GM10847 (cell line): ENCODE measurements around the gene RABGAP1L.

ENCODE experiments used
- POLR2A ChIP-seq: IDR thresholded peaks from 2 replicates; pipeline ENCODE4 v1.6.1; 2011; ENCODE audit not compliant: insufficient read length; ENCODE audit errors: extremely low read depth

RABGAP1L gene

DNA sequence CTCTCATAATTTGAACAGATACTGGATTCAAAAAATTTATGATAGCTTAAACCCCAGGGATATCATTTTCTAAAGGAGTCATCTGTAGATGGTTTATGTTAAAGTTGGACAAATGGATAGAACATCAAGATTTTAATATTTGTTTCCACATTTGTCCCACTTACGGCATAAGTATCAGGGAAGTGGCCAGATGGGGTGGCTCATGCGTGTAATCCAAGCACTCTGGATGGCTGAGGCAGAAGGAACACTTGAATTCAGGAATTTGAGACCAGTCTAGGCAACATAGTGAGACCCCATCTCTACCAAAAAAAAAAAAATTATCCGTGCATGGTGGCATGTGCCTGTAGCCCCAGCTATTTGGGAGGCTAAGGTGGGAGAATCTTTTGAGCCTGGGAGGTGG, 517.5 kb downstream of the RABGAP1L start:
- no peak for TF ChIP-seq POLR2A

DNA sequence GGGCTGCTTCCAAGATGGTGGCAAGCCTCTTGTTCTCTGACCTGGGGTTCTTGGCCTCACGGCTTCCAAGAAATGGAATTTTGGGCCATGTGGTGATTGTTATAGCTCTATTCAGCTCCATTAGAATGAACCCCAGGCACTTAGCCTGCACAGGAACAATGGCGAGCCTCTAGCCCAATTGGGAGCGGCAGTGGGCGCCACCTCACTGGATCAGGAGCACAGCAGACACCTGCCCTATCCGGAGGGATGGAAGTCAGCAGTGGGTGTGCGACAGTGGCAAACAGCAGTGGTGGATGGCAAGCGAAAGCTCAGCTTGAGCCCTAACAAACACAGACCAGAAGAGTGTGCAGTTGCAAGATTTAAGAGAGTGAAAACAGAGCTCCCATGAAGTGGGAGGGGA, 519.3 kb downstream of the RABGAP1L start:
- TF ChIP-seq POLR2A: no peak

DNA sequence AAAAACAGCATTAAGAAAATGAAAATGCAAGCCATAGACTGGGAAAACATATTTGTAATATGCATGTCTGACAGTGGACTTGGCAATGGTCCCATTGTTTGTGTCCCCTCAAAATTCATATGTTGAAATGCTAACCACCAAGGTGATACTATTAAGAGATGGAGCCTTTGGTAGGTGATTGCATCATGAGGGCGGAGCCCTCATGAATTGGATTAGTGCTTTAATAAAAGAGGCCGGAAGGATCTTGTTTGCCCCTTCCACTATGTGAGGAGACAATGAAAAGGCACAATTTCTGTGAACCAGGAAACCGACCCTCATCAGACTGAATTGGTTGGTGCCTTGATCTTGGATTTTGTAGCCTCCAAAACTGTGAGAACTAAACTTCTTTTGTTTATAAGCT, 520.8 kb downstream of the RABGAP1L start:
- no peak for TF ChIP-seq POLR2A

DNA sequence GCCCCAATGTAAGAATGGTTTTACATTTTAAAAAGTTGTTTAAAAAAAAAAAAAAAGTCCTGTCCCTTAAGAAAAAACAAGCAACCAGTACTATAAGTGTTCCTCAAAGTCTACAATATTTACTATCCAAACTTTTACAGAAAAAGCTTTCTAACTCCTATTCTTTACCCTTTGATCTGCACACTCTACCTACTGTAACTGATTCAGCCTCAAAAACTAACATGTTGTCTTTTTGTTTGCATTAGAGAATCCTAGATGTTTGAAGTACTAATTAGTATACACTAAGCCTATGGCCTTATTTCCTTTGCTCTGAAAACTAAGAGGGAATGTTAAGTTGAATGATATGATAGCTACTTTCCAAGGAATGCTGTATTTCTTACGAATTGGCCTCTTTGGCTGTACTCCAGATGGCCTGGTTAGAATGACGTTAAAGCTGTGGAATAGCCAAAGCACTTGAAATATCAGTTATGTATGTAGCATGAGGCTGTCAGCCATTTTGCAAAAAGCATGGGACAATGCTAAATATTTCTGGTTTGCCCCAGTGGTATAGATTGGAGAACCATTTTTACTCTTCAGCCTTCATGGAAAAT, 523.2 kb downstream of the RABGAP1L start:
- TF ChIP-seq POLR2A: no peak

DNA sequence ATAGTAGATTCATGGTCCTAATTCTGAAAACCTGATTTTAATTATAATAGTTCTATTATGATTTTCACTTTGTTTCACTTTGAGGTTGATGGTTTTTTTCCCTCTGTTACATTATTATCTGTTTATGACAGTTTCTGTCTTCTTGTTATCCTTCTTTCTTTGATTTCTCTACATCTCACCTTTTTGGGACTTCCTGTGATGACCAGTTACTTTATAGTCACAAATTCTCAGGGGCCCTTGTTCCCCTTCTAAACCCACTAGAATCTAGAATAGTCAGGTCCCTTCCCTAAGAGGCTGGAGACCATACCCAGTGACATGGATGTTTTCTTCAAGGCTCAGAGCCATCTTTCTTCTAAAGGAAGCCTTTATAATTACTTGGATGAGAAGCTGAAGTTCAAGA, 526.9 kb downstream of the RABGAP1L start:
- no peak for TF ChIP-seq POLR2A

DNA sequence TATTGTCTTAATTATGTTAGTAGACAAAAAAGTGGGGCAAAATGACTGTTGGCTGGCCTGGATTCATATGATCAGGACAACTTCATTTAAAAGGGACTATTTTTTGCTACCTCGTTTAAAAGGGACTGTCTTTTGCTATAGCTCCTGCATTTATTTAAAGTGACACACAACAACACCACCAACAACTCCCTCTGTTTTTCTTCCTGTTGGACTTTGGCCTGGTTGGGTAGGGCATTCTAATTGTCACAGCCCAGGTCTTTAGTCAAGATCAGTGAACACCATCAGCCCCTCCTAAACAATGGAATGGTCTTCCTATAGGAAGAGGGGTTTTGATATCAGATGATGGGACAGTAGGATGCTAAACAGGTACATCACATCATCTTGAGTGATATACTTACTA, 530.2 kb downstream of the RABGAP1L start:
- TF ChIP-seq POLR2A: no peak

DNA sequence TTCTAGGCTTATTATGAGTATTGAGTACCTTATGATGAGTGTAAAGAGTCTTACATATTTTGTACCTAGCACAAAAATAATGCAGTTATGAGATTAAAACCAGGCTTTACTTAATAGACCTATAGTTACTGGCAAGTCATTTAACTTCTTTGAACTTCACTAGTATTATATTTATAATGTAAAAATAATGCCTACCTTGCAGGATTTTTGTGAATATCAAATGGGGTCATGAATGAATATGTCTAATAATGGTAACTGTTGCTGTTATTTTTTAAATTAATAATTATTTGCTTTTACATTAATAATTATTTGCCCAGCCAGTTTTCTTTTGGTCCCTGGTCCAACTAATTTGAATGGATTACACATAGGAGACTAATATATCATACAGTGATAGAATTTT, 530.9 kb downstream of the RABGAP1L start:
- no peak for TF ChIP-seq POLR2A

DNA sequence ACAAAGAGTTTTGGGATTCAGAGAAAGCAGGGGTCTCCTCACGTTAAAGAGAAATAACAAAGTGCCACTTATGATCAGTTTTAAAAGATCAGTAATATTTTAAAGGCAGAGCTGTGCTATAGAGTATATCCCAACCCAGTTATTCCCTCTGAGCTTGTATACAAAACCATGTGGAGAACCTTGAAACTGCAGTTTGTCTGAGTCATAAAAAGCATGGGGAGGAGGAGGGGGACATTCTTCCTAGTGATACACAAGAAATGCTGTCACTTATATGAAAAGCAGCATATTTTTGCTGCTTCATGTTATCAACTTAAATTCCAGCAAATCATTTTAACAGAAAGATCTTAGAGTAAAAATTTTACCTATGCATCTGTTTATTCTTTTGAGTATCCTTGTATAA, 533.0 kb downstream of the RABGAP1L start:
- TF ChIP-seq POLR2A: no peak

DNA sequence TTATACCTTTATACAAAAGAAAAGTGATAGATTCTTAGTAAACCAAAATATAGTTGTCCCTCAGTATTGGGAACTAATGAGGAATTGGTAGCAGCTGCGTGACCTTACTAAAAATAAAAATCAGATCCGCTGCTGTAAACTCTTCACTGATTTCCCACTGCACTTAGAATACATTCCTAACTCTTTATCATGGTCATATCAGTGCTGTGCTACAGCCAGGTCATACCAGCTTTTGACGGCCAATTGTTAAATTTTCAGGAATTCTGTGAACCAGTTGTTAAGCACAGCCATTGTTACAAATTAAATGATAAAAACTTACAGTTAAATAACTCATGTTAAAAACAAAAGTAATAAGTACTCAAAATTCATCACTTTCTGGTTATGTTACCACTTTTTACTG, 533.8 kb downstream of the RABGAP1L start:
- TF ChIP-seq POLR2A: no peak

DNA sequence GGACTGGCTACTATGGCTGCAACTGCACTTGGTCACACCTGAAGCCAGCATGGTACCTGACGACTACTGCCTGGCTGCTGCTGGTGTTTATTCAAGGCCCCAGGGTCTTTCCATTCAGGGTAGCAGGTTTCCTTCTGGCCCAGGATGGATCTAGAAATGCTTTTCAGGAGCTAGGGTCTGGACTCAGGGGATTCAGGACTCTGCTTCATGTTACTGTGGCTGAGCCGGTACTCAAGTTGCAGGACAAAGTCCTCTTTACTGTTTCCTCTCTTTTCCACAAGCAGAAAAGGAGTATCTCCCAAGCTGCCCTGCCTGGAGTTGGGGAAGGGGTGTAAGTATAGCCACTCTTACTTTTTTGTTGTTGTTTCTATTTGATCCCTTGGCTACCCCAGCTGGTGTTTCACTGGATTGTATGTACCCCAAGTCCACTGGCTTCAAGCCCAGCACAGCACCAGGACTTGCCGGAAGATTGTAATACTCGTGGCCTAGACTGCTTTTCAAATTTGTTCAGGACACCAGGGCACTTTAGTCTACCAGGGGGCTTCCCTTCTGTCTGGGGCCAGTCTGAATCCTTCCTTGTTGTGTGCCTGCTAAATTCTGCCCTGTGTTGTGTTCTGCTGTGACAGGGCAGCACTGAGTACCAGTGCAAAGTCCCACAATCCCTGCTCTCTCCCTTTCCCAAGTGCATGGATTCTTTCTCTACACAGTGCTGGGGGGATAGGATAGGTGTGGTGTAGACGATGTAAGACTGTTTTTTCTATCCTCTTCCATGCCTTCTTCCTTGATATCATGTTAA, 536.9 kb downstream of the RABGAP1L start:
- TF ChIP-seq POLR2A: no peak

DNA sequence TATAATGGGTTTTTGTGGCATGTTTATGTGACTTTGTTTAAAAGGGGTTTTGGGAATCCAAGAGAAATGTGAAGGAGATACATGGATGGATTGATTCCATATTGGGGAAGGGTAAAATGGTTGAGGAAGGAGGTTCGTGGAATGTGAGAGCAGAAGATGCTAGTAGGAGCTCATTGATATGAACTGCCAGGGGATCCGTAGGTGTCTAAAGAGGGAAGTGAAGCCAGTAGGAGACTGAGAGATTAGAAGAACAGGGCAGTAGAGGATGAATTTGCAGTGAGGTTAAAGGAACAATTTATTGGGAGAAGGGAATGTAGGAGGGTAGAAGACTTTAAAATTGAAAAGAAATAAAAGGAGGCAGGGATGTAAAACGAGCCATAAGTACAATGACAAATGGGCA, 541.0 kb downstream of the RABGAP1L start:
- no peak for TF ChIP-seq POLR2A

DNA sequence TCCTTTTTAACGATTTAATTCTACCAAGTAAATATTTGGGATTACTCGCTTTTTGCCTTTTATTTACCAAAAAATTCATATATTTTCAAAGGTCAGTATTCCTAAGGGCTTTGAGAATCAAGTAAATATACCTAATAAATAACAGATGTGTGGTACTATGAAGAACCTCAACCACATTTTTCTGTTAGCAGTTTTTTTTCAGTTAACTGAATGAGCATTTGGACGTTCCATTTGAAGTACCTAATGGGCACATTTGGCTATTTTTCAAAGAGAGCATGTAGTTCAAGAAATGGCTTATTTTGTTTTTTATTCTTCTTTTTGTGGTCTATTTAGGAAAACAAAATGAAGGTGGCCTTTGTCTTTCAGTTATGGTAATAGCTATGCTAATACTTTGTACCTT, 541.5 kb downstream of the RABGAP1L start:
- no peak for TF ChIP-seq POLR2A

DNA sequence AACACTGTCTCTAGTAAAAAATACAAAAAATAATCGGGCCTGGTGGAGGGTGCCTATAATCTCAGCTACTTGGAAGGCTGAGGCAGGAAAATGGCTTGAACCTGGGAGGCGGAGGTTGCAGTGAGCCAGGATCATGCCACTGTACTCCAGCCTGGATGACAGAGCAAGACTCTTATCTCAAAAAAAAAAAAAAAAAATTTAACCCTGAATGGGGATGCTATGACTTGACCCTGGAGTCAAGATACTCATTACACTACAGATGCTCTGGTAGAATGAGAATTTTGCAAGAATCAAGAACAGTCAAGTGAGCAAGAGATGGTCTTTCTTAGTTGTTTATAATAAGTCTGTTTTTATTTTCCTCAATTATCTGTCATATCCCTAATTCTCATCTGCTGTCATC, 542.2 kb downstream of the RABGAP1L start:
- TF ChIP-seq POLR2A: no peak

DNA sequence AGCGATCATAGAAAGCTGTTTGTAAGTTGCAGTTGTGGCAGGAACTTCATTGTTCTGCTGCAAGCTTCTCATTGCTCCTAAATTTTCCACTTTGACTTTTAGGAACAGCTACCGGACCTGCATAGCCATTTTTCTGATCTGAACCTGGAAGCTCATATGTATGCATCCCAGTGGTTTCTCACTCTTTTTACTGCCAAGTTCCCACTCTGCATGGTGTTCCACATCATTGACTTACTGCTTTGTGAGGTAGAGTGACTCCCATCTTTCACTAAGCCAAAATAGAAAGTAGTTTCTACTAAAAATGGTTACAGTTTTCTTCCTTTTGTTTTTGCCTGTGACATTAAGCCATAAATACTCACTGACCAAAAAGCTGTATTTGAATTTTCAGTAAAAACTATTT, 542.7 kb downstream of the RABGAP1L start:
- TF ChIP-seq POLR2A: no peak

DNA sequence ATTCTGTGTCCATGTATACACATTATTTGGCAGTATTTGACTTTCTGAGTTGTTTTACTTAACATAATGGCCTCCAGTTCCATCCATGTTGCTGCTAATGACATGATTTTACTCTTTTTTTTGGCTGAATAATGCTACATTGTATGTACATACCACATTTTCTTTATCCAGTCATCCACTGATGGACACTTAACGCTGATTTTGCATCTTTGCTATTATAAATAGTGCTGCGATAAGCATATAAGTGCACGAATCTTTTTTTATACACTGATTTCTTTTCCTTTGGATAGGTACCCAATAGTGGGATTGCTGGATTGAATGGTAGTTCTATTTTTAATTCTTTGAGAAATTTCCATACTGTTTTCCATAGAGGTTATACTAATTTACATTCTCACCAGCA, 544.0 kb downstream of the RABGAP1L start:
- TF ChIP-seq POLR2A: no peak

DNA sequence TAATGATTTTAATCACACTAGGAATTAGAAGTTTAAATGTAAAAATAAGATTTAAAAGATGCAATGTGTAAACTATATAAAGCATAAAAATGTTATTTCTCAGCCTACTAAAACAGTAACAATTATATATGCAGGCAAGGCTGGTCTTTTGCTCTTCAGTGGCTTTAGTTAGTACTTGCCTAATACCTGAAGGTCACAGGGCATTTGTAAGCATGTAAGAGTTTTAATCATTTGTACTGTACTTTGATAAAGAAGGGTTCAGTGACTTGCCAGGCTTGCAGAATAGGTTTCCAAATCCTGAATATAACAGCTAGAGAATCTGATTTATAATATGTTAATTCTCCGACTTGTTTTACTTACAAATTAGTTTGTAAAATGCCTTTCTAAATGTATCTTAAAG, 545.0 kb downstream of the RABGAP1L start:
- no peak for TF ChIP-seq POLR2A
